NOMO-1 treated with DMSO at 0.1 percent for 48 hours (cell line): Measurements from ENCODE around the gene PTPRD.

ENCODE experiments used
- DNase-seq: peaks from one replicate; lab custom pipeline; 2025; ENCODE audit not compliant: unreplicated experiment; lab: John Stamatoyannopoulos, UW

The PTPRD gene

GRCh38 chr9:8677741-8678140, 1935.1 kb downstream of the PTPRD start:
- DNase-seq, result no peak

- DNase-seq, result no peak
Measured at GRCh38 chr9:8674536-8674935, 1938.3 kb downstream of the PTPRD start.

- DNase-seq, result no peak
Measured at GRCh38 chr9:8673830-8674229, 1939.0 kb downstream of the PTPRD start.

- no peak for DNase-seq
Measured at GRCh38 chr9:8670751-8671150, 1942.1 kb downstream of the PTPRD start.

GRCh38 chr9:8668751-8669150, 1944.1 kb downstream of the PTPRD start:
- no peak for DNase-seq

GRCh38 chr9:8668231-8668630, 1944.6 kb downstream of the PTPRD start:
- DNase-seq, result no peak

GRCh38 chr9:8666060-8666459, 1946.7 kb downstream of the PTPRD start:
- no peak for DNase-seq

- DNase-seq, result peak; percentile 63
Measured at GRCh38 chr9:8660383-8660782, 1952.4 kb downstream of the PTPRD start.

- no peak for DNase-seq
Measured at GRCh38 chr9:8659108-8659507, 1953.7 kb downstream of the PTPRD start.

GRCh38 chr9:8655071-8655470, 1957.7 kb downstream of the PTPRD start:
- peak; percentile 24 for DNase-seq

GRCh38 chr9:8653855-8654254, 1958.9 kb downstream of the PTPRD start:
- DNase-seq, result peak; percentile 59

- no peak for DNase-seq
Measured at GRCh38 chr9:8653111-8653510, 1959.7 kb downstream of the PTPRD start.

- DNase-seq, result no peak
Measured at GRCh38 chr9:8652255-8652654, 1960.5 kb downstream of the PTPRD start.

GRCh38 chr9:8651846-8652215, 1961.0 kb downstream of the PTPRD start:
- DNase-seq, result no peak

- no peak for DNase-seq
Measured at GRCh38 chr9:8651070-8651845, 1961.5 kb downstream of the PTPRD start.

- DNase-seq, result no peak
Measured at GRCh38 chr9:8649807-8650206, 1963.0 kb downstream of the PTPRD start.

- DNase-seq, result peak; percentile 91
Measured at GRCh38 chr9:8649160-8649559, 1963.6 kb downstream of the PTPRD start.

- no peak for DNase-seq
Measured at GRCh38 chr9:8648271-8648845, 1964.4 kb downstream of the PTPRD start.

- DNase-seq, result no peak
Measured at GRCh38 chr9:8647824-8648223, 1965.0 kb downstream of the PTPRD start.

- DNase-seq, result no peak
Measured at GRCh38 chr9:8644571-8644970, 1968.2 kb downstream of the PTPRD start.

- DNase-seq, result no peak
Measured at GRCh38 chr9:8643896-8644295, 1968.9 kb downstream of the PTPRD start.

GRCh38 chr9:8643464-8643863, 1969.3 kb downstream of the PTPRD start:
- DNase-seq, result no peak

- no peak for DNase-seq
Measured at GRCh38 chr9:8640761-8641160, 1972.0 kb downstream of the PTPRD start.
